ENCODE data around the gene KCTD3.

KCTD3 gene

GRCh38 chr1:215557504-215557903, 9.6 kb upstream of the KCTD3 start:
- no peak for DNase-seq

- no peak for DNase-seq
Measured at GRCh38 chr1:215557992-215558626, 9.0 kb upstream of the KCTD3 start.

- peak; percentile 67 for DNase-seq
Measured at GRCh38 chr1:215567491-215568298, 591 bp downstream of the KCTD3 start.

GRCh38 chr1:215568299-215568692, 1.2 kb downstream of the KCTD3 start:
- DNase-seq, result no peak

GRCh38 chr1:215569986-215570824, 3.1 kb downstream of the KCTD3 start:
- no peak for DNase-seq

GRCh38 chr1:215581896-215582295, 14.8 kb downstream of the KCTD3 start:
- no peak for DNase-seq

GRCh38 chr1:215583185-215583749, 16.2 kb downstream of the KCTD3 start:
- no peak for DNase-seq

GRCh38 chr1:215584389-215584788, 17.3 kb downstream of the KCTD3 start:
- DNase-seq, result no peak

- no peak for DNase-seq
Measured at GRCh38 chr1:215589650-215590435, 22.7 kb downstream of the KCTD3 start.

- no peak for DNase-seq
Measured at GRCh38 chr1:215590779-215591491, 23.8 kb downstream of the KCTD3 start.

GRCh38 chr1:215594640-215595039, 27.5 kb downstream of the KCTD3 start:
- no peak for DNase-seq

- no peak for DNase-seq
Measured at GRCh38 chr1:215595231-215595630, 28.1 kb downstream of the KCTD3 start.

GRCh38 chr1:215597961-215598360, 30.9 kb downstream of the KCTD3 start:
- DNase-seq, result no peak

GRCh38 chr1:215599418-215600074, 32.4 kb downstream of the KCTD3 start:
- DNase-seq, result no peak

GRCh38 chr1:215600258-215600792, 33.2 kb downstream of the KCTD3 start:
- no peak for DNase-seq

- DNase-seq, result no peak
Measured at GRCh38 chr1:215600867-215601266, 33.8 kb downstream of the KCTD3 start.

- DNase-seq, result no peak
Measured at GRCh38 chr1:215601276-215601675, 34.2 kb downstream of the KCTD3 start.

GRCh38 chr1:215603319-215603718, 36.2 kb downstream of the KCTD3 start:
- no peak for DNase-seq

GRCh38 chr1:215605011-215605621, 38.0 kb downstream of the KCTD3 start:
- no peak for DNase-seq

- DNase-seq, result no peak
Measured at GRCh38 chr1:215606036-215606435, 38.9 kb downstream of the KCTD3 start.

Data from activated CD8-positive, alpha-beta memory T cell treated with anti-CD3 and anti-CD28 coated beads for 24 hours (primary cell).